HG03139 (cell line): ENCODE measurements around the gene NNMT.
"Not testable (repeated sequence)": the region's sequence is repeated elsewhere in the genome, so short reads cannot be mapped to it uniquely, and the experiment has no call there.

Source experiments
- ATAC-seq: cut with Tn5 transposase; IDR thresholded peaks from one replicate; pipeline ENCODE4 v1.9.1; 2021; ENCODE audit not compliant: unreplicated experiment

NNMT gene

DNA sequence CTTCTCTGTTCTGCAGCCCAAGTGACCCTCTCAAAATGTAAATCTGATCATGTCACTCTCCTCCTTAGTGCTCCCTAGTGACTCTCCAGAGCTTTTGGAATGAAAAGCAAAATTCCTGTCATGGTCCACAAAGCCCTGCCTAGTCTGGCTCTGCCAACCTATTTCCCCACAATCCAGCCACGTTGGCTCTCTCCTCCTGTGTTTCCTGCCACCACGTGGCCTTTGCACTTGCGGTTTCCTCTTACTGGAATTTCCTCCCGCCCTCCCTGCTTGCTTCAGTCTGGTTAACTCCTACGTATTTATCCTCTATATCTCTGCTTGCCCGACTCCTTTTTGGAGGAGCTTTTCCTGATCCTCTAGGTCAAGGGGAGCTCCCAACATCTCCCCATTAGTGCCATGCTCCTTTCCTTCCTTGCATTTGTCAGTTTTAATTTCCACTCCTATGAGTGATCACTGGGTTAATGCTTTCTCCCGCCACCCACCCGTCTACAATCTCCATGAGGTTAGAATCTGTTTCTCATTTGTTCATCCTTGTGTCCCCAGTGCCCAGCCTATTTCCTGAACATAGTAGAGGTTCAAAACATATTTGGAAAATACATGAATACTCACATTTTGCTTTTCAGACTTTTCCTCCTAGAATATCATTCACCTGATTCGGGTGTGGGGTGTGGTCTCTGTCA is 11.5 kb downstream of the NNMT start:
- ATAC-seq: no peak

DNA sequence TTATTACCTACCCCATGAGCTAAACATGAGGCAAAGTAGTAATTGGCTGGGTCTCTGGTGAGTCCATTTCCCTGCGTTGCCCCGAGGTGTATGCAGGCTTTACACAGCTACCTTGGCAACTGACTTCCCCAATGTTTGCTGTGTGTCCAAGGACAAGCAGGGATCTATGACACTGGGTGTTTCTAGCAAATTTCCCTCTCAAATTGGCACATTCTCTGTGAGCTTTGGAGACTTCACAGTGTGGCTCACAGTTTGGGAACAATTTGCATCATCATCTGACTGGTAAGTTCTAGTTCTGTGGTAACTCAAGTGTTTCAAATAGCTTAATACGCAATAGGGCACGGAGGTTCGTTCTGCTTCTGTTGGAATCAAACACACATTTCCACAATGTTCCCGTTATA is 12.5 kb downstream of the NNMT start:
- no peak for ATAC-seq

DNA sequence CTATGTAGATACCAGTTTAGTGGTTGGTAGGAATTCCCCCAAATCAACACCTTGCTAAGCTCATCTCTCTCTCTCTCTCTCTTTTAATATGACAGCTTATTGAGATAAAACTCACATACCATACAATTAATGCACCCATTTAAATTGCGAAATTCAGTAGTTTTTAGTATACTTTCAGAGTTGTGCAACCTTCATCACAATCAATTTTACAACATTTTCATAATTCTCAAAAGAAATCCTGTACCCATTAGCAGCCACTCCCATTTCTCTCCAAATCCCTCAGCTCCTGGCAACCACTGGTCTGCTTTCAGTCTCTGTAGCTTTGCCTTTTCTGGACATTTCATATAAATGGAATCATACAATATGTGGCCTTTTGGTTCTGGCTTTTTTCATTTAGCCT is 13.3 kb downstream of the NNMT start:
- no peak for ATAC-seq

DNA sequence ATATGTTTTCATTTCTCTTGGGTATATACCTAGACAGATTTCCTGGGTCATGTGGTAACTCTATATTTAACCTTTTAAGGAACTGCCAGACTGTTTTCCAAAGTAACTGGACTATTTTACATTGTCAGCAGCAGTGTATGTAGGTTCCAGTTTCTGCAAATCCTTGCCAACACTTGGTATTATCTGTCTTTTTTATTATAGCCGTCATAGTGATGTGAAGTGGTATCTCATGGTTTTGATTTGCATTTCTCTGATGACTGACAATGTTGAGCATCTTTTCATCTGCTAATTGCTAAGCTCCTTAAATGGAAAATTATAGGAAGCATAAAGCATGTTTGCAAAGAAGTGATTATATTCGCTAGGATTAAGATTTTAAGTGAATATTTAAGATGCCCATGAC is 13.9 kb downstream of the NNMT start:
- no peak for ATAC-seq

DNA sequence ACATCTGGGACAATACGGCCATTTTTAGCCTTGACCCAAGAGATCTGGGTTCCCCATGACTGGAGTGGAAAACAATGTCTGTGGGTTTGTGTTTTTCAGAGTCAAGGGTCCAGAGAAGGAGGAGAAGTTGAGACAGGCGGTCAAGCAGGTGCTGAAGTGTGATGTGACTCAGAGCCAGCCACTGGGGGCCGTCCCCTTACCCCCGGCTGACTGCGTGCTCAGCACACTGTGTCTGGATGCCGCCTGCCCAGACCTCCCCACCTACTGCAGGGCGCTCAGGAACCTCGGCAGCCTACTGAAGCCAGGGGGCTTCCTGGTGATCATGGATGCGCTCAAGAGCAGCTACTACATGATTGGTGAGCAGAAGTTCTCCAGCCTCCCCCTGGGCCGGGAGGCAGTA is 15.7 kb downstream of the NNMT start:
- no peak for ATAC-seq

DNA sequence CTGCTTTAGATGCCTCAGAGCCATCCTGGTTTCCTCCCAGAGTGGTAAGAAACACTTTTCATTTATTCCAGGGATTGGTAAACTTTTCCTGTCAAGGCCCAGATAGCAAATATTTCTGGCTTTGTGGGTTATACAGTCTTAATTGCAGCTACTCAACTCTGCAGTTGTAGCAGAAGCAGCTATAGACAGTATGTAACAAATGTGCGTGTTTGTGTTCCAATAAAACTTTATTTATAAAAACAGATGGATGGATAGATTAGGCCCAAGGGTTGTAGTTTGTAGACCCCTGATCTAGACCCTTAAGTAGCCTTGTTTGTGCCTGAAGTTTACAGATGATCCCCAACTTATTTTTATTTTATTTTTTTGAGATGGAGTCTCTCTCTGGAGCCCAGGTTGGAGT is 17.9 kb downstream of the NNMT start:
- no peak for ATAC-seq

DNA sequence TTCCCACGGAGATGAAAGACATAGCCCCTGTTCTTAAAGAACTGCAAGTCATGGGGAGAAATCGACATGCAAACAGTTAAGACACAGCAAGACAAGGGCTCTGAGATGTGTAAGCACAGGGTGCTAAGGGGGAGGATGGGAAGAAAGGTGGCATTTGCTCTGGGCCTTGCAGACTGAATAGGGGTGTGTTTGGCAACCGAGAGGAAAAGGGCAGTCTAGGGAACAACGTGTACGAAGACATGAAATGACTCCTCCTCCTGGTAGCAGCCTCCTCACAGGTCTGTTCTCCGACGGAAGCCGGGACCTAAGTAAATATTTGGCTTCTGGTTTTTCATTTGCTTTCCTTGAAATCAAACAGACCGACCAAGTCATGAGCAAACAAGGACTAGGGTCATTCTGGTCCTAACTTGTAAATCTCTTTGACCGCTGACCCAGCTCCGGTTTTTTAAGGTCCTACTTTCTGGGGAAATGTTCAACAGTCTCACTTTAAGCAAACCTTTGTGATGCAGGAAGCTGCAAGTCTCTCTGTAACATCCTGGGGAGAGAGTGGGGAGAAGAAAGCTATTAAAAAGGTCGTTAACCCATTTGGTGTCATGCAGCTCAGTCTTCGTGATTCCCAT is 19.7 kb downstream of the NNMT start:
- ATAC-seq: no peak

DNA sequence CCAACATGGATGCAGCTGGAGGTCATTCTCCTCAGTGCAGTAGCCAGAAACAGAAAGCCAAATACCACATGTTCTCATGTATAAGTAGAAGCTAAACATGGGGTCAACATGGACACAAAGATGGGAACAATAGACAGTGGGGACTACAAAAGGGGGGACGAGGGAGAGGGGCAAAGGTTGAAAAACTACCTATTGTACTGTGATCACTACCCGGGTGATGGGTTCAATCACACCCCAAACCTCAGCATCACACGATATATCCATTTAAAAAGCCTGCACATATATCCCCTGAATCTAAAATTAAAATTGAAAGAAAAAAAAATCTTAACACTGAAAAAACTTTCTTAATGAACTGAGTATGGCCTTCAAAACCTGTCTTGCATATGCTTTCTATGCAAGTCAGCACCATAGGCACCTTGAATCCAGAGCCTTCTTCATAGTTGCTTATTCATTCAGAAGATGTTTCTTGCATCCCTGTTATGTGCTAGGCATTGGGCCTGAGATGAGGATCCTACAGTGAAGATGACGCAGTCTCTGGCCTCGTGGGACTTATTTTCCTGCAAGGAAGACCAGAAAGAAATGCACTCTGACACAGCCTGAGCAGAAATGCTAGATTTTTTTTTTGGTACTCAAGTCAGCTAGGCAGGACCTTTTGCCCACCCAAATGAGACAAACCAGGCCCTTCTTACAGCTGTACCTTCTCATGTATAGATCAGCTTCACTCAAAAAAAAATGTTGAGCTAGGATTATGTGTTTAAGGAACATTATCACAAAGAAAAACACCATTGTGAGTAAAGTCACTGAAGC is 21.0 kb downstream of the NNMT start:
- ATAC-seq: no peak

DNA sequence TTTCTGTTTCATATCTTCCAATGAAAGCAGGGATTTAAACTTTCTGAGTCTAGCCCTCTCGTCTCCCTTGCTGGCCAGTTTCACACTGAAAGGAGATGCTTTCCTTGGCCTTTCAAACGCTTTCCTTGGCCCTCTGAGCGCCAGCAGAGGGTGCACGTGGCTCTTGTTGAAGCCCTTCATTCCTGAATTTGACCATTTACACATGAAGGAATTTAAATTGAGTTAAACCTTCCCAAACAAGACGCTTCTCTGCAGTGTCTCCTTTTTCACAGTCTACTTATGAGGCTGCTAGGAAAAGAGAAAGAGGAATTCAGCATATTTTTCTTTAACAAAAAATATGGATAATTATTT is 21.6 kb downstream of the NNMT start:
- ATAC-seq: no peak

DNA sequence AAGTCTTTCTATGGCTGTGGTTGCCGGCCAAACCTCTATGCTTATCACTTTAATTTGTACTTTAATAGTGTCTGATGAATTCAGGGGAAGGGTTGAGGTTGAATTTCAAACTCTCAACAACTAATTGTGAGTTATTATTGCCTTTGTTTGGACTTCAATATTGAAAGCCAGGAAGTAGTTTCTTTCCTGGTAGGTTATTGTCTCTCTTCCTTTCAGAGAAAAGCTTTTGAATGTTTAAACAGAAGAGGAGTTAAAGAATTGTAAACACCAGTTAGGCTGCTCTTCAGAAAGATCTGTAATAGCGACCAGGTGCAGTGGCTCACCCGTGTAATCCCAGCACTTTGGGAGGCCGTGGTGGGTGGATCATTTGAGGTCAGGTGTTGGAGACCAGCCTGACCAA is 22.2 kb downstream of the NNMT start:
- no peak for ATAC-seq

DNA sequence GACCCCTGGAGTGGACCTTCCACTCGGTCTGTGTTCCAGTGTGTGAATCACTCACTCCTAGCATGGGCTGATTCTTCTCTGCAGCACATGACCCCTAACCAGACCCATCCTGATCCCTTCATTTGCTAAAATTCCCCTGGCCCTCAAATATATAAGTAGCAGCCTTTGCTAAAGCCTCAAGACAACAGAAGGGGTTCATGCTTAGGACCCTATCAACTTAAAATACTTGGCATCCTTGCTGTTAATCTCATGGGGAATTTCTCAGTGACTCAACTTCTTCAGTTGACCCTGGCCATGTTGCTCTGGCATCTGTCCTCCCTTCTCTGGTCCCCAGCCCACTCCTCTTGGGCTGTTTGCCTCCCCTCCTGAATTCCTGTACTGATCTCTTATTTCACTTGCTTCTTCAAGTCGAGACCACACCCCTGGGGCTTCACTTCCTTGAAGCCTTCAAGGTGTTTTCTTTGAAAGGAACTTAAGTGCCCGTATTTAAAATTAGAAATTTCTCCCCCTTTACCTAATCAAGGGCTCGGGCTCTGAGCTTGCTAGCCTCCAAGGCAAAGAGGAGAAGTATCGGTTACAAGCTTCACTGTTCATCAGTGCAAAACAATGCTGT is 23.6 kb downstream of the NNMT start:
- no peak for ATAC-seq

DNA sequence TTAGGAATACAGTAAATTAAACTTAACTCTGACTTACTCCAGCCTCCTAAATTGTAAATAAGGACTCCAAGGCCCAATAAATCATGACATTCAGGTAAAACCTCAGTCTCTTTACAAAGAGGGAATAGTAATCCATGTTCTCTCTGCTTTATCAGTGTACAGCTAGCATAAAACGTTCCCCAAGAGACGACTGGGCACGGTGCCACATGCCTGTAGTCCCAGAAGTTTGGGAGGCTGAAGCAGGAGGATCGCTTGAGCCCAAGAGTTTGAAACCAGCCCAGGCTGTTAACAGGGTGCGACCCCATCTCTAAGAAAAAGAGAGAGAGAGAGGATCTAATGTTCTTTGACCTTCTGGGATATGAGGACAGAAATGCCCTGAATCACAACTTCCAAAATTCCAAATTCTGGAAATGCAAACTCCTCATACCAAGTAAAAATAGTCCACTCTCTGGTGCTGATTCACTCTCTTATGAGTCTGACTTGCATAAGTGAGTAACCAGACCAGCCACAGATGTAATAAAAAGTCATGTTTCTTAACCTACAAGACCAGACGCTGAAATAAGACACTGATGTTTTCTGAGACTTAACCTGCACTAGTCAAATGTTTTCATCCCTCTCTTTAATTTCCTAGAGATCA is 25.5 kb downstream of the NNMT start:
- no peak for ATAC-seq

DNA sequence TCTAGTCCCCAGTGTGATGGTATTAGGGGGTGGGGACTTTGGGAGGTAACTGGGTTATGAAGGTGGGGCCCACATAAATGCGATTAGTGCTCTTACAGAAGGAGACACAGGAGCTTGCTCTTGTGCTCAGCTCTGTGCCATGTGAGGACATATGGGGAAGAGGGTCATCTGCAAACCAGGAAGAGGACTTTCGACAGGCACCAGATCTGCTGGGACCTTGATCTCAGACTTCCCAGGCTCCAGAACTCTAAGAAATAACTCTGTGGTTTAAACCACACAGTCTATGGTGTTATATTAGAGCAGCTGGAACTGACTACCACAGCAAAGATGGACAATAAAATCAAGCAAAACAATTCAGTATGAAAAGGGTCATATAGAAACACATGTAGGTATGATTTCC is 26.7 kb downstream of the NNMT start:
- ATAC-seq: no peak

DNA sequence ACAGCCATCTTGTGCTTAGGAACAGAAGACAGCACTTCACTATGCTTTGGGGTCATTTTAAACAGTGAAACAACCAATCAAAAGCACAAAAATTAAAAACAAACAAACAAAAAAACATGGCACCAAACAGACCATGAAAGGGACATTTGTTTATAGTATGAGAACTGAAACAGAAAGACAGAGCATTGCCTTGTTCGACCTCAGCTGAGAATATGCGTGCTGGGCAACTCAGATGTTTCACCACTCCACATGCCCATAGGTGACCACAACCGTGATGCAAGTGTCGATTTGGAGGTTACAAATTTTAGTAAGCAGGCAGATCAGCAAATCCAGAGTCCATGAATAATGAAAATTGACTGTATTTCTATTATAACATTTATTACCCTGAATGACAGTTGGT is 30.0 kb downstream of the NNMT start:
- ATAC-seq: no peak

DNA sequence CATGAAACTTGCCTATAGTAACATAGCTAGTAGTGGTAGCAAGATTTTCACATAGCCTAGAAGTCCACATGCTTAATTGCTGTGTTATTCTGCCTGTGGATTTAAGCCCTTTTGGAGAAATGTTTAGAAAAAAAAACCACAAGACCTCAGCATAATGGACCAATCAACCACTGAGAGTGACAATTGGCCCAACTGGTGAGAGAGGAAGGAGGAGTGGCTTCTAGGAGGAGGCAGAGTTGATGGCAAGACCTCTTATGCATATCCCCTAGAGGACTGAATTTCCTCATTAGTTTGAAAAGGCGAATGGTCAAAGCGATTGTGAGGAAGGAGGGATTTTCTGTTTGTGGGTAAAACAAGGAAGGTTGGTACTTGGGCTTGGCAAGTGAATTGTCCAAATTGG is 30.6 kb downstream of the NNMT start:
- no peak for ATAC-seq

DNA sequence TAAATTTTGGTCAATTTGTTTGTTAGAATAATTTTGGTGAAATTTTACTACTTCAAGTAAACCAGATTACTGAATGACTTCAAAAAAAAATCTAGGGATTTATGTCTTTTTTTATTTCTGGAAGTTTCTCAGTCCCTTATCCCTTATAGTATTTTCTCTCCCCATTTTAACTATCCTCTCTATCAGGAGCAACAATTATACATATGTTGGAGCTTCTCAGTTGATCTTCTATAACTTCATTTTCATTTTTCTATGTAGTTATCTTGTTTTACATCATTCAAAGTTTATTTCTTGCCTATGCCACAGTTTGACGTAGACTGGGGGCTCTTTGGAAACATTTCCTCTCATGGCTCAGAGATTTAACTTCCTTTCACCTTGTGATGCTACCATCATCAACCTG is 34.2 kb downstream of the NNMT start:
- no peak for ATAC-seq

DNA sequence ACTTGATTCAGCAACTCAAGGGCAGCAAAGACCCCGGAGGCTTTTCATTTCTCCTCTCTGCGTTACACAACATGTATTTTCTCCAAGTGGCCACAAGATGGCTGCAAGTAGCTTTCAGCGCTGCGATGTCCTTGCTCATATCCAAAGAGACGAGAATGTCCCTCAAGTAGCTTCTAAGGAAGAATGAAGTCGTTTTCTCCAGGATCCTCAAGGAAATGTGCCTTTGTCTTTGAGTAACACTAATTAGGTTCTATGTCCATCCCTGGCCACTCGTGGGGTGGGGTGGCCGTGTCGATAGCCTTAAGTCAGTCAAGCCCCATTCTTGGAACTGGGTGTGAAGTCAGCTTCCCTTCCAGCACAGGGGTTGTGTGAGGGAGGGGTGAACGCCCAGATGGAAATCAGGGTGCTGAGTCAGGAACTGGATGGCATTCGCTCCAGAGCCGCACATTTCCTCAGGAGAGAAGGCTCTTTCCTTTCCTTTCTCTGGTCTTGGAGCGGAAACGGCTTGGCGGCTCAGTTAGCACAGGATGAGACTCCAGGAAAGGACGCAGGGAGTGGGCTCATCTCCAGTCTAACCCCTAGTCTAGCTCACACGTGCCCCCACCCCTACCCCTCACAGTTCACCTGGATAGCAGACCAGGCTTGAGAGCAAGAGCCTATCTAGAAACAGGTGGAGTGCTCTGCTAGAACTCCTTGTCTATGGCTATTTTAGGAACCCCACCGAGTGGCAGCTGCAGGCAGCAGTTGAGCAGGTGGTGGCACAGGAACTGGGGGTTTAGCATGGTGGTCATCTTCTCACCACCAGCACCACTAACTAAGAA is 44.3 kb downstream of the NNMT start:
- no peak for ATAC-seq

DNA sequence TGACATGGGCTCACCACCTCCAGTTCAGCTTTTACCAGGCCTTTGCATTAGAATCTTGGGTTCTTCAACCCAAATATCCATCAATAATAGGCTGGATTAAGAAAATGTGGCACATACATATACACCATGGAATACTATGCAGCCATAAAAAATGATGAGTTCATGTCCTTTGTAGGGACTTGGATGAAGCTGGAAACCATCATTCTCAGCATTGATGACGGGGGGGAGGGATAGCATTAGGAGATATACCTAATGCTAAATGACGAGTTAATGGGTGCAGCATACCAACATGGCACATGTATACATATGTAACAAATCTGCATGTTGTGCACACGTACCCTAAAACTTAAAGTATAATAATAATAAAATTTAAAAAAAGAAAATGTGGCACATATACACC is 45.5 kb downstream of the NNMT start:
- not testable (repeated sequence) for ATAC-seq

DNA sequence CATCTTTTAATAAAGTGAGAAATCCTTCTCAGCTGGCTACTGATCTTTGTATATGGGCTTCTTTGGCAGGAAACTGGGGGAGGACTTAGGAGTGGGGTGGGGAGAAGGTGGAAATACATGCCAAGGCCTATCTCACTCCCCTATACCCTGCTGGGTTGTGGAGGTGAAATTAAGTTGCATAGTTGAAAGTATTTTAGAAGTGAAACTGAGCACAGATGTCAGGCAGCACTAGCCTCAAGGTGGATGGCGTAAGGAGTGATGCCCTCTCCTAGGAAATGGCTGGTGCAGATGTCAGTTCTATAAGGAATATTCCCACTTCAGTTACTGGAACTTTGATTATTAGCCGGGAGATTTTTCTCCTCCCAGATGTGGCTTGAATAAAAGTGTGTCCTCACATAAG is 46.3 kb downstream of the NNMT start:
- no peak for ATAC-seq

DNA sequence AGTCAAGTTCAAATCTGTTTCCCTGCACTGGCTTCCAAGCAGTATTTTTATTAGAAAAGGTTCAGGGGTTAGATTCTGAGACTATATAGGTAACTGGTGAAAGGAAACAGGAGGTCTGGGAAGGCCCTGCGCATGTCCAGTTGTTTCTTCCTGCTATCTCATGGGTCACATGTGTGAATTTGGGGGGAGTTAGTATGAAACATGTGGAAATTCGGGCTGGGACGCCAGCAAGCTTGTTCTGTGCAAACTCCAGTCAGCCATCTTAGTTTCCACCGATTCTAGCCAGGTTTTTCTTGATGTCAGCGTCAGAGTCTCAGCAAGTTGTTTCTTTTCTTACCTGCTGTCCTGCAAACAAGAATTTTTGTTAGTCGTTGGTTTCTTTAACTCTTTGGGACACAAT is 46.8 kb downstream of the NNMT start:
- ATAC-seq: no peak

DNA sequence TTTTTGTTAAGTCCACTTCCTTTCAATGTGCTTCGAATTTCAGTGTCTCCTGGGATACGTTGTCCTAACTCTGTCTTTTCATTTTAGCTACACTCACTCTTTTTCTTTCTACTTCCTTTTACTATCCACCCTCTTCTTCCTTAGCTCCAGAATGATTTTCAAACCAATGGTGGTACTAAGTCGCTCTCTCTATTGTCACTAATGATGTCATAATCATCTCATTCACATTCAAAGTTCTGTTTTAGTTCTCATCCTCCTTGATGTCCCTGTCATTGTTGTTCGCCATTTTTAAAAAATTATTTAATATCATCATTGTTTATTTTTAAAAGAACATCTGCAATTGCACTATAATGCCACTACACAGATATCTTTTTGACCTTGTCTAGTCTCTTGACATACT is 47.3 kb downstream of the NNMT start:
- ATAC-seq: no peak
